Endothelial cell of umbilical vein (primary cell): ENCODE data around the gene FHIT. TPM values are rescaled to one million over a fixed set of nuclear protein-coding genes. Genes with fewer than 3 reads are reported as not detected.

Source experiments
- BruUV-seq: library from RNA; stranded (reverse); fragments of 400-500 nt; replicated peaks from 2 replicates; lab custom pipeline; 2021; lab: Mats Ljungman, UMichigan
- CTCF ChIA-PET: fragments of 300-600, 350-600 bp; sonication (Branson Sonifier 250); formaldehyde crosslinking; loops from one replicate; lab custom pipeline; 2021; ENCODE audit warnings: antibody characterized with exemption, inconsistent platforms; lab: Charles Lee
- POLR2A ChIA-PET: fragments of 300-600, 350-600 bp; sonication (Branson Sonifier 250); formaldehyde crosslinking; loops from one replicate; lab custom pipeline; 2021; ENCODE audit warnings: antibody characterized with exemption, inconsistent platforms; lab: Charles Lee
- DNase-seq: peaks from one replicate; pipeline ENCODE4 v3.0.0-alpha.2; 2011; ENCODE audit warnings: low read depth, low spot score
- FAIRE-seq: peaks from 2 replicates; lab custom pipeline; 2011; peaks lifted over from hg19 to GRCh38; lab: Jason Lieb, UNC
- H2AFZ ChIP-seq: 2 replicates; pipeline ENCODE4 v1.6.0; 2012; ENCODE audit warnings: low read depth, low read length, control low read depth, inconsistent platforms
- H3K27ac ChIP-seq: 2 replicates; pipeline ENCODE4 v1.5.1; 2011; ENCODE audit warnings: low read depth, mild to moderate bottlenecking, control low read depth, low read length, moderate library complexity; ENCODE audit not compliant: insufficient read depth
- H3K27me3 ChIP-seq, 2 experiments: 2 replicates each; pipeline versions ENCODE4 v1.6.0 to v1.6.1; 2011; ENCODE audit warnings: low read length in 2 of 2, mixed read lengths in 1 of 2; ENCODE audit not compliant: control insufficient read depth in 2 of 2, insufficient read depth in 2 of 2
- H3K36me3 ChIP-seq, 2 experiments: 2 replicates in 1 of 2; 3 replicates in 1 of 2; pipeline ENCODE4 v1.5.1; 2011; ENCODE audit warnings: low read length in 2 of 2, mild to moderate bottlenecking in 1 of 2, moderate library complexity in 1 of 2; ENCODE audit not compliant: control insufficient read depth in 2 of 2, insufficient read depth in 2 of 2; ENCODE audit errors: extremely low read depth in 1 of 2
- H3K4me1 ChIP-seq: 3 replicates; pipeline ENCODE4 v1.5.1; 2011; ENCODE audit warnings: mild to moderate bottlenecking, low read length; ENCODE audit not compliant: control insufficient read depth, insufficient read depth; ENCODE audit errors: extremely low read depth
- H3K4me2 ChIP-seq: 2 replicates; pipeline ENCODE4 v1.6.1; 2011; ENCODE audit warnings: low read length, control low read depth, mixed read lengths; ENCODE audit not compliant: insufficient read depth
- H3K4me3 ChIP-seq, 3 experiments: fragments of 200-600 bp in 1 of 3; sonication (generic), shearing (Covaris generic) in 1 of 3; replicated peaks in 1 of 3; 2 replicates each; pipeline ENCODE4 v1.5.1; 2011 to 2016; ENCODE audit warnings: control low read depth in 3 of 3, low read length in 3 of 3, mild to moderate bottlenecking in 2 of 3, inconsistent platforms in 1 of 3, low read depth in 1 of 3, moderate library complexity in 1 of 3; ENCODE audit not compliant: insufficient read depth in 1 of 3
- H3K79me2 ChIP-seq: 2 replicates; pipeline ENCODE4 v1.6.0; 2012; ENCODE audit warnings: low read length, inconsistent platforms; ENCODE audit not compliant: control insufficient read depth, insufficient read depth
- H3K9ac ChIP-seq: replicated peaks from 2 replicates; pipeline ENCODE3; 2011; ENCODE audit warnings: low read length, control low read depth; ENCODE audit not compliant: insufficient read depth; ENCODE audit errors: extremely low read depth
- H3K9me1 ChIP-seq: replicated peaks from 3 replicates; pipeline ENCODE4 v1.6.0; 2011; ENCODE audit warnings: mild to moderate bottlenecking, low read length; ENCODE audit not compliant: control insufficient read depth, insufficient read depth; ENCODE audit errors: extremely low read depth
- H3K9me3 ChIP-seq: replicated peaks from 2 replicates; pipeline ENCODE4 v1.5.1; 2012; ENCODE audit warnings: low read length, inconsistent platforms; ENCODE audit not compliant: control insufficient read depth, insufficient read depth
- H4K20me1 ChIP-seq: replicated peaks from 2 replicates; pipeline ENCODE3; 2011; ENCODE audit warnings: mild to moderate bottlenecking, low read length; ENCODE audit not compliant: control insufficient read depth, insufficient read depth; ENCODE audit errors: extremely low read depth
- CTCF ChIP-seq, 2 donors: IDR thresholded peaks; 1 replicate in 1 of 2; 2 replicates in 1 of 2; pipeline ENCODE4 v1.5.1; 2011; ENCODE audit warnings: low read length in 2 of 2, mild to moderate bottlenecking in 2 of 2, moderate library complexity in 2 of 2, control low read depth in 1 of 2, inconsistent platforms in 1 of 2, low read depth in 1 of 2; ENCODE audit not compliant: insufficient read depth in 1 of 2; ENCODE audit errors: extremely low read depth in 1 of 2
- EZH2 ChIP-seq: IDR thresholded peaks from 2 replicates; pipeline ENCODE4 v1.6.1; 2012; ENCODE audit warnings: borderline replicate concordance, low read depth, mild to moderate bottlenecking, moderate library complexity, low read length, inconsistent platforms; ENCODE audit not compliant: severe bottlenecking
- FOS ChIP-seq: IDR thresholded peaks from 2 replicates; pipeline ENCODE4 v1.6.1; 2011; ENCODE audit warnings: mild to moderate bottlenecking, low read length, moderate library complexity, borderline replicate concordance; ENCODE audit not compliant: insufficient read depth
- GATA2 ChIP-seq: IDR thresholded peaks from 2 replicates; pipeline ENCODE4 v1.7.0; 2011; ENCODE audit warnings: low read depth, mild to moderate bottlenecking, moderate library complexity, mixed read lengths, low read length; ENCODE audit not compliant: insufficient read length, insufficient read depth
- JUN ChIP-seq: IDR thresholded peaks from 2 replicates; pipeline ENCODE4 v1.6.1; 2011; ENCODE audit warnings: borderline replicate concordance, low read depth; ENCODE audit not compliant: insufficient read length, insufficient read depth
- MAX ChIP-seq: IDR thresholded peaks from 2 replicates; pipeline ENCODE4 v1.6.1; 2011; ENCODE audit not compliant: insufficient read depth, insufficient read length
- MYC ChIP-seq: IDR thresholded peaks from one replicate; pipeline ENCODE4 v1.6.1; 2011; ENCODE audit warnings: mild to moderate bottlenecking, low read depth, low read length
- POLR2A ChIP-seq: IDR thresholded peaks from 2 replicates; pipeline ENCODE4 v1.6.1; 2012; ENCODE audit warnings: low read depth, mild to moderate bottlenecking, control low read depth, low read length
- POLR2AphosphoS5 ChIP-seq: IDR thresholded peaks from 2 replicates; pipeline ENCODE4 v1.6.1; 2012; ENCODE audit warnings: low read depth, mild to moderate bottlenecking, control low read depth, low read length, moderate library complexity; ENCODE audit not compliant: insufficient read depth
- dilution Hi-C: fragments of 300-500 bp; cut with MboI; formaldehyde crosslinking; loops from one replicate; pipeline ENCODE4 v1.15.0; 2019; ENCODE audit warnings: low sequenced_read_pairs; ENCODE audit not compliant: extremely low pct_ligation_motif_present
- intact Hi-C: fragments of 100-400 bp; cut with micrococcal nuclease; formaldehyde crosslinking; loops from one replicate; pipeline ENCODE4 v1.10.0; 2022
- polyA plus RNA-seq, 4 experiments: library from polyadenylated mRNA; depleted of rRNA in 3 of 4; stranded (reverse) in 3 of 4; unstranded in 1 of 4; fragments of >200 nt; gene quantifications; 2 replicates each; pipeline versions ENCODE4 v1.2.1 to v1.2.3, GENCODE V29; 2011 to 2012; ENCODE audit warnings: missing spikeins in 1 of 4
- total RNA-seq: library from RNA; stranded (reverse); gene quantifications from 2 replicates; pipeline ENCODE4 v1.2.3, GENCODE V29; 2021

FHIT gene
- total and polyA plus RNA-seq, 2 donors (not counting 3 experiments of a cell fraction or from before 2014, with no cell fraction given), result 0.47 to 2.2 TPM

- Histone ChIP-seq H3K4me1 (peaks cover 31% of the 10 kb centered on the region), H3K79me2 (no peaks in the 10 kb centered on the region), H3K9me3 (no peaks in the 10 kb centered on the region), H3K4me3 (no peak overlapping the region), H3K9ac (no peak overlapping the region), H4K20me1 (no peaks in the 10 kb centered on the region), H3K9me1 (no peaks in the 10 kb centered on the region), H3K27ac (no peak overlapping the region), H2AFZ (no peak overlapping the region), H3K27me3 (no peaks in the 10 kb centered on the region), H3K4me2 (no peak overlapping the region), H3K36me3 (no peaks in the 10 kb centered on the region)
- intact Hi-C loops (loop anchor here (2.0 to 10.0 kb wide), 4 partner anchors 93 to 1351 kb away; partner anchors contain the start of gene PTPRG), dilution Hi-C loops (no loop called here)
- FAIRE-seq (no peak), DNase-seq (no peak)
- no peak for TF ChIP-seq POLR2AphosphoS5
- no peak for TF ChIP-seq EZH2
- no peak for TF ChIP-seq FOS
- TF ChIP-seq CTCF (IDR thresholded peaks at IDR 0.05; ENCODE audit: extremely low read depth in 1 of 2, insufficient read depth in 1 of 2, low read depth in 1 of 2, low read length in 2 of 2), result no peak
- no peak for TF ChIP-seq JUN
- TF ChIP-seq POLR2A, result no peak
- no peak for TF ChIP-seq MAX
- TF ChIP-seq MYC, result no peak
- no peak for TF ChIP-seq GATA2
- BruUV-seq, result no TSS peak
- POLR2A ChIA-PET, result no interaction called here
- CTCF ChIA-PET, result no interaction called here
These were observed 2.5 kb upstream of the FHIT start for GRCh38 chr3:61253756-61254155.
